ENCODE results near the gene RNASE9.
"Not testable (repeated sequence)": the region's sequence is repeated elsewhere in the genome, so short reads cannot be mapped to it uniquely, and the experiment has no call there.

RNASE9 gene

DNA sequence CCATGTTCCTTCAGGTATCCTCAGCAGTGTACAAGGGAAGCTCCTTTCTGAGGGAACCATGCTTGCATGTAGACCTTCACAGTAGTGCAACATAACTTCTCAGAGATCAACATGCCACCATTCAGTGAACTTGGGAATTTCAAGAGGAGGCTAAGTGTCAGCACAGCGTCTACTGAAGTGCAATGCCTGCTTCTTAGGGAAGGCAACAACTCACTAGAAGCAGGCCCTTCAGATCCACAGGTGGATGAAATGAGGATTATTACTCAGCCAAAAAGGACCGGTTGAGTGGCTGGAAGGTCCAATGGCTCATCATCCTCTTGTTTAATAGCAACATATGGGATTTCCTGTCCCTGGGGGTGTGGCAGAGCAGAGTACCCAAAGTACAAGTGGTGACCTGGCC is 36.8 kb downstream of the RNASE9 start:
- DNase-seq (ENCODE audit: low read depth in 1 of 2, low spot score in 1 of 2) = no peak

- no peak for DNase-seq (ENCODE audit: low read depth in 1 of 2, low spot score in 1 of 2)
Measured at GRCh38 chr14:20522332-20522731, 38.5 kb downstream of the RNASE9 start.

- DNase-seq (ENCODE audit: low read depth in 1 of 2, low spot score in 1 of 2) = no peak
Measured at GRCh38 chr14:20516921-20517320, 43.9 kb downstream of the RNASE9 start.

DNA sequence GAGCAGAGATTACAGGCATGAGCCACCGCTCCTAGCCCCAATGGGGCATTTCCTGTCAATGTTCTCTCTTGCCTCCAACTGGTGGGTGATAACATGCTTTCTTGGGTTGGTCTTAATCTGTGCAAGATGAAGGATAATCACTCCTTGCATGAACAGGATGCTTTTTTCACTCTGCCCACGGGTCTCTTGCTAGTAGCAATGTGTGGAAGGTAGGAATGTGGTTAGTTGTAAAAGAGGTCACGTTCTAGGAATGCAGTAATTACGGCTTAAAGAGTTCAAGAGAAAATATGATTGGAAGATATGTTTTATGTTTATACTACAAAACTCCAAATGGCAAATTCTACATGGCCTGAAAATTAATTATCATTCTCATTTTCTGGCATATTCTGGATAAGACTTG is 45.0 kb downstream of the RNASE9 start:
- no peak for DNase-seq (ENCODE audit: low read depth in 1 of 2, low spot score in 1 of 2)

DNA sequence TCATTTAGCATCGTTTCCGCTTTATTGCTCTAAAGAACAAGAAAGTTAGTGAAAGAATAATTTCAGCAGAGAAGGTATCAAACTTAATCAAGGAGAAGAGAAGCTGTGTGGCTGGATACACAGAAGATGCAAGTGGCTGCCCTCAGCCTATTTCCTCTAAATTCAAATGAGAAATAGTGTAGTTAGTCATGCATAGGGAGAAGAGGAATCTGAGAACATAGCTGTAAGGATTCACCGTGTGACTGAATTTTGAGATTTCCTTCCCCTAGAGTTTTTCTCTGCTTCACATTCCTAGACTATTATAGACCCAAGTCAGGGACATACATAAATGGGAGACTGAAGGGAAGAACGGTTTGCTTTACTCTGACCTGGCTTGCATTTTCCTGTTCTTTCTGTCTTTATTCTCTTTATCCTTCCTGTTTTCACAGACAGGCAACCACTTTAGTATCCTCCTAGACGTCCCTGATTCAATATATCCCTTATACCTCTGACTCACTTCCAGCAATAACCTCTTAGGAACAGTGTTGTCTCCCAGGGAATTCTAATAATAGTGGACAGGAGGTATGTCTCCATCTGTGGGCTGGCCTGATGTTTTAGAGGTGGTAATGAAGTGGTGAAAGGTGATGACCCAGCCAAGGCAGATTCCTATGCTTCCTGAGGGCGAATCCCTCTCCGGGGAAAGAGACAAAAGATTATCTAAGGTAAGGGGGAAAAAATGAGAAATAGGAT is 48.5 kb downstream of the RNASE9 start:
- DNase-seq (ENCODE audit: low read depth in 1 of 2, low spot score in 1 of 2) = no peak

- DNase-seq (ENCODE audit: low read depth in 1 of 2, low spot score in 1 of 2) = no peak
Measured at GRCh38 chr14:20508367-20508766, 52.5 kb downstream of the RNASE9 start.

- not testable (repeated sequence) for DNase-seq (ENCODE audit: low read depth in 1 of 2, low spot score in 1 of 2)
Measured at GRCh38 chr14:20507537-20507936, 53.3 kb downstream of the RNASE9 start.

DNA sequence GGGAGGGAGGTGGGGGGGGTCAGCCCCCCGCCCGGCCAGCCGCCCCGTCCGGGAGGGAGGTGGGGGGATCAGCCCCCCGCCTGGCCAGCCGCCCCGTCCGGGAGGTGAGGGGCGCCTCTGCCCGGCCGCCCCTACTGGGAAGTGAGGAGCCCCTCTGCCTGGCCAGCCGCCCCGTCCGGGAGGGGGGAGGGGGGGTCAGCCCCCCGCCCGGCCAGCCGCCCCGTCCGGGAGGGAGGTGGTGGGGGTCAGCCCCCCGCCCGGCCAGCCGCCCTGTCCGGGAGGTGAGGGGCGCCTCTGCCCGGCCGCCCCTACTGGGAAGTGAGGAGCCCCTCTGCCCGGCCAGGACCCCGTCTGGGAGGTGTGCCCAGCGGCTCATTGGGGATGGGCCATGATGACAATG is 54.1 kb downstream of the RNASE9 start:
- DNase-seq (ENCODE audit: low read depth in 1 of 2, low spot score in 1 of 2) = not testable (repeated sequence)

DNA sequence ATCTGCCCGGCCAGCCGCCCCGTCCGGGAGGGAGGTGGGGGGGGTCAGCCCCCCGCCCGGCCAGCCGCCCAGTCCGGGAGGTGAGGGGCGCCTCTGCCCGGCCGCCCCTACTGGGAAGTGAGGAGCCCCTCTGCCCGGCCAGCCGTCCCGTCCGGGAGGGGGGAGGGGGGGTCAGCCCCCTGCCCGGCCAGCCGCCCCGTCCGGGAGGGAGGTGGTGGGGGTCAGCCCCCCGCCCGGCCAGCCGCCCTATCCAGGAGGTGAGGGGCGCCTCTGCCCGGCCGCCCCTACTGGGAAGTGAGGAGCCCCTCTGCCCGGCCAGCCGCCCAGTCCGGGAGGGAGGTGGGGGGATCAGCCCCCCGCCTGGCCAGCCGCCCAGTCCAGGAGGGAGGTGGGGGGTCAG is 54.6 kb downstream of the RNASE9 start:
- not testable (repeated sequence) for DNase-seq (ENCODE audit: low read depth in 1 of 2, low spot score in 1 of 2)
